GM21360 (cell line): ENCODE data around the gene RXRA.

Experiments
- ATAC-seq: cut with Tn5 transposase; IDR thresholded peaks from one replicate; pipeline ENCODE4 v1.9.1; 2021; ENCODE audit warnings: mild to moderate bottlenecking, moderate library complexity; ENCODE audit not compliant: unreplicated experiment

The RXRA gene

GRCh38 chr9:134442486-134443173 lies 116.4 kb downstream of the RXRA start:
- no peak for ATAC-seq

- ATAC-seq: peak; percentile 77
Observed at GRCh38 chr9:134443174-134444037, 117.2 kb downstream of the RXRA start.

GRCh38 chr9:134444038-134444315 lies 117.7 kb downstream of the RXRA start:
- no peak for ATAC-seq

- ATAC-seq: no peak
Observed at GRCh38 chr9:134445000-134445399, 118.7 kb downstream of the RXRA start.

GRCh38 chr9:134449180-134449916 lies 123.1 kb downstream of the RXRA start:
- ATAC-seq: peak; percentile 87

GRCh38 chr9:134451700-134452458 lies 125.6 kb downstream of the RXRA start:
- no peak for ATAC-seq

- no peak for ATAC-seq
Observed at GRCh38 chr9:134452728-134453127, 126.5 kb downstream of the RXRA start.

- ATAC-seq: no peak
Observed at GRCh38 chr9:134453776-134454475, 127.7 kb downstream of the RXRA start.

- ATAC-seq: no peak
Observed at GRCh38 chr9:134454476-134454857, 128.2 kb downstream of the RXRA start.

- no peak for ATAC-seq
Observed at GRCh38 chr9:134455021-134455471, 128.8 kb downstream of the RXRA start.

- no peak for ATAC-seq
Observed at GRCh38 chr9:134455537-134455933, 129.3 kb downstream of the RXRA start.

- no peak for ATAC-seq
Observed at GRCh38 chr9:134455934-134456755, 129.9 kb downstream of the RXRA start.

GRCh38 chr9:134456756-134457305 lies 130.6 kb downstream of the RXRA start:
- no peak for ATAC-seq

- no peak for ATAC-seq
Observed at GRCh38 chr9:134457321-134458206, 131.3 kb downstream of the RXRA start.

- no peak for ATAC-seq
Observed at GRCh38 chr9:134458207-134459108, 132.2 kb downstream of the RXRA start.

GRCh38 chr9:134459164-134459563 lies 132.9 kb downstream of the RXRA start:
- ATAC-seq: no peak

- ATAC-seq: no peak
Observed at GRCh38 chr9:134459573-134459972, 133.3 kb downstream of the RXRA start.
